GM18505 (cell line): ENCODE data around the gene TSHZ3.

ENCODE experiments used
- ATAC-seq: cut with Tn5 transposase; IDR thresholded peaks from one replicate; pipeline ENCODE4 v1.9.1; 2021; ENCODE audit not compliant: unreplicated experiment
- POLR2A ChIP-seq: IDR thresholded peaks from 4 replicates; pipeline ENCODE4 v1.6.1; 2011; ENCODE audit warnings: borderline replicate concordance; ENCODE audit not compliant: insufficient read depth, insufficient read length; ENCODE audit errors: extremely low read depth

Gene TSHZ3

DNA sequence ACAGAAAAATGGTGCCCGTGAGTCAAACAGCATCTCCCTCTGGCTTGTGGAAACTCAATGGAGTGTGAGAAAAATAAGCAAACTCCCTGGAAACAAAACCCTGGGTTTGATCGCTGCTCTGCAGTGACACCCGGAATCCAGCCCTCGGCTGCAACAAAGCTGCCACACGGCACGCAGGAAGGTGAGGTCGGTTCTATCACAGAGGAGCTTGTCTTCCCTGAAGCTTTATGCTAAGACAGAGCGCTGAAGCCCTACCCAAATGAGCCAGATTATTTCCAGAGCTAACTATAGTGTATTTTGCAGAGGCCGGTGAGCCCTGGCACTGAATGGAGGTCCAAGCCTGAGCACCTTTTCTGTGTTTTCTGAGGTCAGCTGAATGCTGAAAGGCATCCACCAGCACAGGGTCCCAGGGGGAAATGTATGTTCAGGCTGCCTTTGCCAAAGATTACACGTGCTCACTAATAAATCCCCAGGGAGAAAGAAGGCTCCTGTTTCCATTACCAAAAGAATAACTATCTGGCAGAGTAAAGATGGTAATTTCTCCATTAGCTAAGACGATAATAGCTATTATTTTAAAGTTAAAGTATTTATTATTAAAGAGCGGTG is 77.8 kb downstream of the TSHZ3 start:
- no peak for TF ChIP-seq POLR2A
- no peak for ATAC-seq

DNA sequence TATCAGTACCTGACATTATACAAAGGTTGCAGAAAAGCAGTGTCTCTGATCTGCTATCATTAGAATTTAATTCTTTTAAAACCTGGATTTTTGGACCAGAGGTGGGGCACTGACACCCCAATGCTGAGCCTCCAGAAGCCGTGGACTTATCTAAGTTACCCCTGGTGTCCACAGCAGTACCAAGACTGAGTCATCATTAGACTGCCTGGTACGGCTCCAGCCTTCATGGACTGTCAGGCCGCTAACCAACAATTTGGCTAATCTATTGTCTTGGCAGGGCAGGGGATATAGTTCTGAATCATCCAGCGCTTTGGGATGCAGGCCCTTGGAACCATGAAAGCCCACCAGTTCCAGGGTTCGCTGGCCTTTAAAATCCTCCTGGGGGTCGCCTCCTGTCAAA is 78.3 kb downstream of the TSHZ3 start:
- TF ChIP-seq POLR2A = no peak
- no peak for ATAC-seq

DNA sequence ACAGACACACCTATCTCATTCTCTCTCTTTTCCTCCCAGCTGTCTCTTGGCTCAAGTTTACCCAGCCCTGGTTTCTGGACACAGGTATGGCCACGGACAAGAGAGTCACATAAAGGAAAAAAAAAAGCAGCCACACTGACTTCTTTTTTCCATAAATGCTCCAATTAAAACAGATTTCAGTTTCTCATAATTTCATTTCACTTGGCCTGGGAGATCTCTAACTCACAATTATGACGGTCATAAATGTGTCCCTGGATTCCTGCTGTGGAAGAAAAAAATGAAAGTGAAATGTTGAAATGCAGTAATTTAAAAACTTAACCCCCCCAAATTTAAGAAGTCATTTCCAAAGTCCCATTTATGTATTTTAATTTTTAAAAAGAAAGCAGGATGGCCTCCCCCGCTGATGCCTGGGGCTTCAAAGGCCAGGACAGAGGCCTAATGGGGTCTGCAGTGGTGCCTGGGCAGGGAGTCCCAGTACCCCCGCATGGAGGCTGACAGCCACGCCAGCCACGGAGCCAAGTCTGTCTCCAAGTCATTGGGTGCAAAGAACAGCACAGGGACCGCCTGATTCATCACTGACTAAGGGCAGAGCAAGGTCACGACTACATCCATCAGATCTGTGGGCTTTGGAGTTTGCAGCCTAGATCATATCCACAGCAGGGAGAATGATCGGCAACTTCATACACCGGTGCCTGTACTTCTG is 79.7 kb downstream of the TSHZ3 start:
- TF ChIP-seq POLR2A = no peak
- ATAC-seq = no peak

DNA sequence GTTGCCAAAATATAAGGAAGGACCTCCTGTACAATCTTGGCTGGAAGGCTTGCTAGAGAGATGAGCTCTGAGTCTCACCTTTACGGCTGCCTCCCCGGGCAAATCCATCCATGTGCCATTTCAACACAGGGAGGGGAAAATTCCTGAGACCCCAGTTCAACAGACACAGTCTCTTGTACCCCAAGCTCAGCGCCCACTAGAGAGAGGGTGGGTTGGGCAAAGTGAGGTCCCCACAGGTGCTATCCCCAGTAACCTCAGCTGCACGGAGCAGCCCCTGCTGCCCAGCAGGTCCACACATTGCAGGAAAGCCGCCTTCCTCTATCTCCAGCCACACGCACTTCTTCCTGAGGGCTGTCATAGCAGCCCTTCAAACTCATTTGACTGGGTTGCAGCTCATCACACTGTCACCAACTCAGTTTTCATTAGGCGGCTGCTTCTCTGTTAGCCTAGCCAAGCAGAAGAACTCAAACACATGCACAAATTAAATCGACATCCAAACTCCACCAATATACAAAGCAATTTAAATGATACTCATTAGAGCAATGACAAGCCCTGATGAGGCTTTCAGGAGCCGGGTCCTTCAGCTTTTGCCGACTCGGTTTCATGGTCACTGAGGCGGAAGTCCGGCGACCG is 80.4 kb downstream of the TSHZ3 start:
- TF ChIP-seq POLR2A = no peak
- no peak for ATAC-seq

DNA sequence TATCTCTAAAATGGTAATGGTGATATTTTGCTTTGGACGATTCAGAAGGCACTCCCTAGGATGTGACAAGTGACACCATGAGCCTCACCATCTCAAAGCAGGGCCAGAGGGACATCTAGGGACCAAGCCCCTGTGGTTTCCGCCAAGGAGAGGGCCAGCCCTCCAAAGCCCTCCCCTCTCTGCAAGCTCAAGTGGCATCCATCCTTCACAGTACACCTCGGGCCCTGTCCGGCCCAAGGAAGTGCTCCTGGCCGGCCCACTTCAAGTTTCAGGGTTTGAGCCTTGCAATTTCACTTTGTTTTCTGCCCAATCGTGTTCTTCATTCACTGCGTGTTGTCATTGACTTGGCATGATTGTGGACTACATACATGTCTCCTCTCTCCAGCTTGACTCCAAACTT is 82.5 kb downstream of the TSHZ3 start:
- no peak for ATAC-seq

DNA sequence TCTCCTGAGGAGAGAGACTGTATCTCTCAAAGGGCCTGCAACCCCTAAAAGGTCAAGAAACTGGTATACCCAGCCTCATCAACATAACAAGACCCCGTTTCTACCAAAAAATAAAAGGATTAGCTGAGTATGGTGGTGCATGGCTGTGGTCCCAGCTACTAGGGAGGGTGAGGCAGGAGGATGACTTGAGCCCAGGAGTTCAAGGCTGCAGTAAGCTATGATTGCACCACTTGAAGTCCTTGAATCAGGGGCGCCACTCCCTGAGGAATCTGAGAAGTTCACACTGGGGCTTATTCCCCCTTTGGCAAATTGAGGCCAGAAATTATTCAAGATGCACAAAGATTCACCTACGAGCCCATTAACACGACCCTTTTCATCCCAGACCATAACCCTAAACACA is 83.0 kb downstream of the TSHZ3 start:
- ATAC-seq = no peak
- TF ChIP-seq POLR2A = no peak

More for the DNA sequence above, 82.5 kb downstream of the TSHZ3 start:
- no peak for TF ChIP-seq POLR2A

DNA sequence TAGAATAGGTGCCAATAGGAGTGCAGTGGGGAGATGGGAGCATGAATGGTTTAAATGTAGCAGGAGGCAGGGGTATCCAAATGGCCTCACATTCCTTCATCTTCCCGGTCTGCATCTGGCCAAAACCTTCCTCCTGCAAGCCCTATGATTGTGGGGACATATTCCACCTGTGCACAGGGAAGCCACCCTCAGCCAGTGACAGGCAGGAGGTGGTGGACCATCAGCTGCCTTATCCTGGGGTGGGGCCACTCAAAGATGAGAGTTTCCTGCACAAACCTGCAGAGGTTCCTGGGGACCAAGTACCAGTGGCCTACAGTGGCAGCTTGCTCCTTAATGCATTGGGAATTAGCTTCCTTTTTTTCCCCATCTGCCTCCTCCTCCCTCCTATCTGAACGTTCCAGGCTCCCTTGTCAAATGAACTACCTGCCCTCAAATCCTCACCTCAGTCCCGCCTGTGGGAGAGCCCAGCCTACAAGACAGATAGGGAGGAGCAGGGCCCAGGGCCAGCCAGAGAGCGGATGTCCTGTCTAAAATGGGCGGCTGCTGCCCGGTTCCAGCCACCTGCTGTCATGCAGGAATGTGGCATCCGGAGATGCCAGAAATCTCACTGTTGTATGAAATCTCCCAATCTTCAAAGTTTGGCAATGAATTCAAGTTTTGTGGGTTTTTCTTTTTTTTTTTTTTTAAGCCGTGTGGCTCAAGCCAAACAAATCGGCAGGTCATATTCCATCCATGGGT is 85.0 kb downstream of the TSHZ3 start:
- ATAC-seq = no peak

DNA sequence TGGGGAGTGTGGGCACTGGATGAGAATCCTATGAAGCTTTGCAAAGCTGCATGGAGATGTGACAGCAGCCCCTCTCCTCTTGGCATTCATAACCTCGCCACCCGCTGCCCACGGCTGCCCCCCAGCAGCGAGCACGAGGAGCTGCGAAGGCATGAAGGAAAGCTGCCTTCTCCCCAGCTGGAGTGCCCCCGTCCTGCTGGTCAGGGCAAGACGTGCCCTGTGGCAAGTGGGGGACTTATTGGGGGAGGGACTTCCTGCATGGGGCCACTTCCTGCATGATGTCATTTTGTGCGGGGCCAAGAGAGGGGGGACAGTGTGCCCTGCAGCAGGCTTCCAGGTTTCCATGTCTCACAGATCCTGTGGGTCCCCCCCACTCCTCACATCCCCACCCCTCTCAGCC is 85.9 kb downstream of the TSHZ3 start:
- no peak for TF ChIP-seq POLR2A
- no peak for ATAC-seq

More for the DNA sequence above, 85.0 kb downstream of the TSHZ3 start:
- TF ChIP-seq POLR2A = no peak

DNA sequence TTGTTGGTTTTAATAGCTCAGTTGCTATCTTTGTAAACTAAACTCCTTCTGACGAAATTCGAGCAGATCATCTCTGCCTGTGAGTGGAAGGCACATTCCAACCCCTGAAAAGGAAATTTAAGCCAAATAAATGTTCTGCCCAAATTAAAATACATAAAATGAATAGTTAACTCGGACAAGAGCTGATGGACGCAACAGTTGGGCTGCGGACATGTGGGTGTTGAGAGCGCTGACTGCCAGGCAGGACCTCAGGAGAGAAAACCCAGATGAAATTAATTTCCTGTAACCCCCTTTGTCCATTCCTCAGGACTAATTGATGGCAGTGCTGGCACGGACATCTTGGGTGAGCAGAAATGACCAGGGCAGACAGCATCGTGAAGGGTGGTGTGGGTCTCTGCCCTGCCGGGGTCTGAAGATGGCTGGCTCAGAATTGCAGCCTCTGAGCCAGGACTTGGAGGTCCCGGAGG is 86.5 kb downstream of the TSHZ3 start:
- no peak for TF ChIP-seq POLR2A
- no peak for ATAC-seq

DNA sequence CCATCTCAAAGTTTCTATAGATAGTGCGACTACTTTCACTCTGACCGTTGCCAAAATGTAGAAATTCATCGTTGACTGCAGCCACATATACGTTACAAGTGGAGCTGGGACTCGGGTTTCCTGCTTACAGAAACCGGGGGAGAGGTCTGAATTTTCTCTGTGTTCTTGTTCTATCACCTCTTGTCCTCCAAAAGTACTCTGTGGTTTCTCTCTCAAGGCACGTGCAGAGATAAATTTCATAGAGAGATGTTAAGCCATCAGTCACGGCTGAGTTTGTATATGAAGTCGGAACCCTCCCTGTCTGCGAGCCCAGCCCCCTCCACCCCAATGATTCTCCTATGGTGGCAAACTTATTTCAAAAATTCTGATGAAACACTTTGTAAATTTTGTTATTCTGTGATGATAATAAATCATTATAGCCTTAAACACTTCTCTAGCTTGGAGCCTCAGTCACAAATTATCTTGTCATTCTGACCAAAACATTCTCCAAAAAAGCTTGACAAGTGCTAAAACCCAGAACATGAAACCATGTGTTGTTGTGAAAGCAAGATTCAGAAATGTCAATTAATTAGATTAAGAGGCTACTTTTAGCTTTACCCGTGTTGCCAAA is 87.5 kb downstream of the TSHZ3 start:
- no peak for TF ChIP-seq POLR2A
- no peak for ATAC-seq

DNA sequence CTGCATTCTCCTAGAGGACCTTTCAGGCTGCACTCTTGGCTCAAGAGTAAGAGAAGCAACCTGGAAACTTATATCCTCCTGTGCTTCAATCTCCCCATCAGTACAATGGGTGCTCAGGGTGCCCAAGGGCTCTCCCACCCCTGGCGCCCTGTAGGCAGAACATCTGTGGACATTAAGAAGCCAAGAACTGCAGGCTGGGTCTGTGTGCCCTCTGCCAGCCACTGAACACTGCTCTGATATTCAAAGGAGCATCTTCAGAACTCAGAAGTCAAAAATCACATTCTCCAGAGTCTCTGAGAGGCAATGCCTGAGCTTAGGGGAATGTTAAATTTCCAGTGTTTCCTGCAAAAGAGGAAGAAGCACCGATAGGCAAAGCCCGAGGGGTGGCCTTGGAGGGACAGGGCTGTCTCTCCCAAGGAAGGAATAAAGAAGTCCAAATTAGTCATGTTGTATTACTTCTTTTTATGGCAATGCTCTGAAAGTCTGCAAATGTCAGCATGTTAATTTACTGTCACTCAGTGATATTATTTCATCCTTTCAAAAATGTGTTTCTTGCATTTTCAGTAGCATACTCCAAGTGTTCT is 88.1 kb downstream of the TSHZ3 start:
- no peak for ATAC-seq
- no peak for TF ChIP-seq POLR2A

DNA sequence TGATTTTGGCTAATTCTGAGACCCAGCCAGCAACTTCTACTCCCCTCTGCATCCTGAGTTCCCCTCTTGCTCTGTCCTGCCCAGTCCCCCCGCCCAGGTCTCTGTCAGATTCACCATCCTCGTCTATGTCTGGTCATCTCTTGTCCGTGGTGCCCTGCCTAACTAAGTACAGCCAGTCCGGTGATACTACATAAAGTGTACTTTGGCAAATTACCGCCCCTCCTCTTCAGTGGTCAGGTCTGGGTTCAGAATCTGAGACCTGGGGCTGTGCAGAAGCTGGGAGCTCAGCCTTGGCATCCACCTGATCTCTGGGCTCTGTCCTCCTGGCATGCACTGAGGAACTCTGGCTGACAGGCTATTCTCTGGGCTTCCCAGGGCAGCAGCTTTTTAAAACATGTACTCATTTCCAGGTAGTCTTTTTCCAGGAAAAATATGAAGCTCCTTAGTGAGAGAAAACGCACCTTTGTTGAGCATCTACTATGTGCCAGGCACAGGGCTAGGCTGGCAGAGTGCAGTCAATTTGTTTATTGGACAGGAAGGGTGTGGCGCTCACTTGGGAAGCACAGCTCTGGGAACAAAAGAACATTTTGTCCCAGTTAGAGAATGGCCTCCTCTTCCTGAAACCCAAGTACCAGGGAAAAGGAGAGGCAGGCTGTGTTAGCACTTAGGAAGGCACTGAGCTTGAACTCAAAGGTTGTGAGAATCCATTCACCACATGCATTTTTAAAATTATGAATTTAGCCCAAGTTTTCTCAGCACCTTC is 88.9 kb downstream of the TSHZ3 start:
- ATAC-seq = no peak
- no peak for TF ChIP-seq POLR2A

DNA sequence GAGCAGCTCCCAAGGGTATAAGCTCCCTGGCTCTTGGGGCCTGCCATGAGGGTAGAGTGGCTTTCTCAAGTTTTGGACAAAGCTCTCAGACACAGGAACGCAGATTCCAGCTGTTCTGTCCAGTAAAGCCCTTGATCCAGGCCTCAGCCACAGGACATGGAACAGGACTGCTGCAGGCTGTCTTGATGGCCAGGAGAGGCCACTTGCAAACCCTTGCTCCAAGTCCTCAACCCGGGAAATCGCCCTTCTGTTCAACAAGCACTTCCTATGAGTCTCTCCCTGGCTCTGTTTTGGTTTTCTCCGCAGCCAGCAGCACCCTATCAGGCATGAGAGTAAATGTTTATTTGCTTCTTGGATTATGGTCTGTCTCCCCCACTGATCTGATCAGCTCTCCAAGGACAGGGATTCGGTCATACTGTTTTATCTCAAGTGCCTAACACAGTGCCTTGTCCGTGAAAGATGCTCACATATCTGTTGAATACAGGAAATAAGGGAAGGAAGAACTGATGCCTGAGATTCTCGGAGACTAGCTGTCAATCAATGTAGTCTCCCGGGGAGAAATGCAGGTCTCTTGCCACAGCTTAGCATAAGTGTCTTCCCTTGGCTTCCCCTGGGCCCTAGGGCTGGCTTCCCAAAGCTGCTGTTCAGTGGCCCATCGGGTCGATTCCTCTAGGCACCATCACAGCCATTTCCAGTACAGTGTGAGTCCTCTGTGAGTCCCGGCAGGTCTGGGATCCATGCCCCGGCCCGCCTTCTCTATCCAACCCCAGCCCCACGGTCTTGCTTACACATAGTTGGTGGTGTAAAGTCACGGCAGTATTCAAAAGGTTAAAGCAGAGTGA is 90.8 kb downstream of the TSHZ3 start:
- no peak for TF ChIP-seq POLR2A
- ATAC-seq = no peak
